GM18526 (cell line): Measurements from ENCODE around the gene DTX4.

ENCODE experiments used
- POLR2A ChIP-seq: IDR thresholded peaks from 3 replicates; pipeline ENCODE4 v1.6.1; 2011; ENCODE audit not compliant: insufficient read length; ENCODE audit errors: extremely low read depth

DTX4 gene

GRCh38 chr11:59182457-59183151 lies 10.7 kb downstream of the DTX4 start:
- TF ChIP-seq POLR2A = no peak

GRCh38 chr11:59183771-59184170 lies 11.8 kb downstream of the DTX4 start:
- no peak for TF ChIP-seq POLR2A

- no peak for TF ChIP-seq POLR2A
Observed at GRCh38 chr11:59184691-59185339, 12.9 kb downstream of the DTX4 start.

DNA sequence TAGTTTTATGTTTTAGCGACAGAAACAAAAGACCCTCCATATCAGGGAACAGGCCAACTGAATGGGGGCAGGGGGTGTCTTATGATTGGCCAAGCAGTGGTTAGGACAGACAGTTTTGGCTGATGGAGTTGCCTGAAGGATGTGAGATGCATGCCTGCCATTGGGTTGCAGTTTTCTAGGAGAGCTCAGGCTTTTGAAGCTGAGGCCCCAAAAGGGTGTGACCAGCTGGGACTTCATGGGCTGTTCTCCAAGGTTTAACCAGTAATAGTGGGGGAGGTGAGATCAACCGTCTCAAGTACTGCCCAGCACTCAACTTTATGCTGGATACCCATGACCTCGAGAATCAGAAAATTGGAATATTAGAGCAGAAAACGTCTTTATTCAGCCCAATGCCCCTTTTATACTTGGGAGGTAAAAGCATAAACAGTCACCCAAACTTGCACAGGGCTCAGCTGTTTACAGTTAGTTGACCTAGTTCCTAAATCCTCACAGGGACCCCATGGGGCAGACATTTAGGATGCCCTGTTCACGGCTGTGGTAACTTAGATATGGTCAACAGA lies 13.5 kb downstream of the DTX4 start:
- TF ChIP-seq POLR2A = no peak

GRCh38 chr11:59186130-59186594 lies 14.2 kb downstream of the DTX4 start:
- TF ChIP-seq POLR2A = no peak

DNA sequence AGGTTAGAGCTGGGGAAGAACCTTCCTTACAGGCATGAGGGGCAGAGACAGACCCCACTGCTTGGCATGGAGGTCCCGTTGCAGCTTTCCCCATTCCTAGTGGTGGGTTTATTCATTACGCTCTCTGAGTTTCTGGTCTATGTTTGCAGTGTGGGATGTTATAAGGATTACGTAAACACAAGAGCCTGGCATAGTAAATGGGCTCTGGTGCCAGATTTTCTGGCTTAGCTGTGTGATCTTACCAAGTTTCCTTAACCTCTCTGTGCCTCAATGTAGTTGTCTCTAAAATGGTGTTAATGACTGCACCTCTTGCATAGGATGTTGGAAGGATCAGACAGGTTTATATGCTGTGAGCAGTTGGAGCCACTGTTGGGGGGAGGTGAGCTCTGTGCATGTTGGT lies 15.1 kb downstream of the DTX4 start:
- TF ChIP-seq POLR2A = no peak

DNA sequence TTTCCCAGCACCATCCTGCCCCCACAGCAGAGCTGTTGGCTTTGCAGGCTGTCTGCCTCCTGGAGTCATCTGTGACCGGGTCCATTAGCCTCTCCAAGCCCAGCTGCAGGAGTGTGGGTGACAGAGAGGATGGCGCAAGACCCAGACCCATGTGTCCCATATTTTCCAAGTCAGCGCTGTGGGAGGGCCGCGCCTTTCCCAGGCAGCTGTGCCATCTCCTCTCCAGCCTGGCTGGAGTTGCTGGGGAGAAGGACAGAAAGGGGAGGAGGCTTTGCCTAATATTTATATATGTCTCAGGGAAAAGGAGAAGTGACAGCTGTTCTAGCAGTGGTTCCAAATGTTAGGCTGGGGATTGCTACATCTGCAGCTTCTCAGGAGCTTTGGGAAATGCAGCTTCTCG lies 15.7 kb downstream of the DTX4 start:
- TF ChIP-seq POLR2A = no peak

DNA sequence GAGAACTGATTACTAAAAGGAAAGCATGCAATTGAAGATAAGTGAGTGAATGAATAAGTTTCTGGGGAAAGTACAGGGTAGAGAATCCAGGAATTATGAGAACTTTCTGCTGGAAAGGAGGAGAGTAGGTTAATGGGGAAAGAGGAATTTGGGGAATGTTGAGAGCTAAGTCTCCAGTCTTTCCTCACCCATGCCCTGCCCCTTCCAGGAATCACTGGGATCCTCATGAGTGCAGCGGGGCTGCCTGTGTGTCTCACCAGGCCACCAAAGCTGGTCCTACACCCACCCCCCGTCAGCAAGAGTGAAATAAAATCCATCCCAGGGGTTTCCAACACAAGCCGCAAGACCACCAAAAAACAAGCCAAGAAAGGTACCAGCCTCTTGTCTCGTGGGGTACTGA lies 17.0 kb downstream of the DTX4 start:
- TF ChIP-seq POLR2A = no peak

- no peak for TF ChIP-seq POLR2A
Observed at GRCh38 chr11:59189986-59190385, 18.1 kb downstream of the DTX4 start.

DNA sequence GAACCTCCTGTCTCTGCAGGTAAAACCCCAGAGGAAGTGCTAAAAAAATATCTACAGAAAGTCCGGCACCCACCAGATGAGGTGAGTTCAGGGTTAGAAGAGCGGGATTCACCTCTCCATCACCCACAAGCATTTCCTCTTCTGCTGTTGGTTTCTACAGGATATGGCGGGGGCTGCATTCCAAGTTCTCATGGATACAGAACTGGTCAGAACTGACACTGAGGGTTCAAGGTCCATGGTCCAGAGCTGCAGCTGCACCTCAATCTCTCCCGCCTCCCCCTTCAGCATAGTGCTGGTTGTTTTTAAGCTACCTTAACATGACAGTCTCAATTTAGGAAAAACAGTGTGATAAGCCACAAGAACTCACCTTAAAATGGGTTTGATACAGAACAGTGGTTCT lies 19.2 kb downstream of the DTX4 start:
- no peak for TF ChIP-seq POLR2A

- TF ChIP-seq POLR2A = no peak
Observed at GRCh38 chr11:59191890-59192289, 20.0 kb downstream of the DTX4 start.

- TF ChIP-seq POLR2A = no peak
Observed at GRCh38 chr11:59192446-59193020, 20.6 kb downstream of the DTX4 start.

DNA sequence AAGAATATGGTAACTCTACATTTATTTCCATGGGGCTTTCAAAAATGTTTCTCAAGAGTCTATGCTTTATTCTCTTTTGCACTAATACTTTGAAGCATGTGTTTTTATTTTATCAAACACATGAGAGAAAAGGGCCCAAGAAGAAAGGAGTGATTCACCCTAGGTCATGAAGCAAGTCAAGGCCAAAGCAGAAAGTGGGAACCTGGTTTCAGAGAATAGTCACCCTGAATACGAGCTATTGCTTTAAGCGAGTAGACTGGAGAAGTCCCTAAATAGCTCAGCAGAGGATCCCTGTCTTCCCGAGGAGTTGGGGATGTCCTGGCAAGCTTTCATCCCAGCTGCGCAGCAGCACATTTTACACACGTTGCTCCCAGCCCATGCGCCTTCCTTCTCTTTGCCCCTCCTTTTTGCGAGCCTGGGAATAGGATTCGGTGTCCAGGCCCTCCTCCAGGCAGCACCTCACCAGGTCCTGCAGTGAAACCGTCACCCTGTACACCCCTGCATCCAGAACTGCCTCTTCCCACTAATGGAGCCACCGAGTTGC lies 21.7 kb downstream of the DTX4 start:
- no peak for TF ChIP-seq POLR2A

DNA sequence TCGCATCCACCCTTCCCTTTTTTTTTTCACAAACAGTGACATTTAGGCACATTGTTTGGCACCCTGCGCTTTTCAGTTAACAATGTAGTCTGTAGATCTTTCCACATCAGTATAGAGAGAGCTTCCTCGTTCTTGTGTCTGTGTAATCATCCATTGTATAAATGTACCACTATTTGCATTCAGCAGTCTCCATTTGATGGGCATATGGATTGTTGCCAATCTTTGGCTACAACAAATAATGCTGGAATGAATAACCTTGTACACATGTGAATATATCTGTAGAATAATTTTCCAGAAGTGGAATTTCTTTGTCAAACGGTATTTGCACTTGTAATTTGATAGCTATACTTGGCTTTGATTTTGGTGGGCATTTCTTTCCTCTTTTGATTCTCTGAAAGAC lies 23.7 kb downstream of the DTX4 start:
- TF ChIP-seq POLR2A = no peak

DNA sequence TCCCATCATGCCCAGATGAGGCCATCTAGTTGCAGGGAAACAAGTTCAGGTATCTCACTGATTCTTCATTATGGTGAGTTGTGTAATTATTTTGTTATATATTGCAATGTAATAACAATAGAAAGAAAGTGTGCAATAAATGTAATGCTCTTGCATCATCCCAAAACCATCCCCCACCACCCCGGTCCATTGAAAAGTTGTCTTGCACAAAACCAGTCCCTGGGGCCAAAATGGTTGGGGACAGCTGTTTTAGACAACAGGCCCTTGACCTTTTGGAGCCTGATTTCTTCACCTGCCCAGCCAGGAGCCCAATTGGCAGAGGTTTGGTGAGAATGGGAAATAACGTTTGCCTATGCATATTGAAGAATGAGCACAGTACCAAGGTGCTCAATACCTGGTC lies 24.8 kb downstream of the DTX4 start:
- TF ChIP-seq POLR2A = no peak

GRCh38 chr11:59197991-59198390 lies 26.1 kb downstream of the DTX4 start:
- TF ChIP-seq POLR2A = no peak
